ENCODE results near the gene CA10.

- TF ChIP-seq EZH2 (IDR thresholded peaks at IDR 0.05; ENCODE audit: insufficient read depth, poor library complexity, severe bottlenecking): no peak
- TF ChIP-seq EZH2phosphoT487 (IDR thresholded peaks at IDR 0.05; ENCODE audit: insufficient read depth, low read depth): no peak
Measured at GRCh38 chr17:51933647-51934046, 224.9 kb downstream of the CA10 start.
